RWPE2 (cell line): ENCODE data around the gene DIPK2A.

ENCODE experiments used
- ATAC-seq: fragments of 200-7000 bp; cut with Tn5 transposase; 3 replicates; pipeline ENCODE4 v1.9.1; 2021; ENCODE audit warnings: low read depth
- DNase-seq: peaks from one replicate; pipeline ENCODE4 v3.0.0-alpha.2; 2020; ENCODE audit warnings: low spot score
- H3K27ac ChIP-seq: fragments of 450-650 bp; 2 replicates; pipeline ENCODE4 v1.5.1; 2017; ENCODE audit warnings: mild to moderate bottlenecking; ENCODE audit not compliant: poor library complexity, severe bottlenecking
- H3K27me3 ChIP-seq: fragments of 250-450 bp; sonication (Bioruptor Pico); 2 replicates; pipeline ENCODE4 v1.5.1; 2021; ENCODE audit warnings: mild to moderate bottlenecking, moderate library complexity; ENCODE audit not compliant: insufficient read depth, poor library complexity, severe bottlenecking
- H3K36me3 ChIP-seq: fragments of 250-450 bp; sonication (Bioruptor Pico); 2 replicates; pipeline ENCODE4 v1.5.1; 2020; ENCODE audit warnings: low read depth, mild to moderate bottlenecking, moderate library complexity
- H3K4me1 ChIP-seq: fragments of 250-450 bp; sonication (Bioruptor Pico); 2 replicates; pipeline ENCODE4 v1.5.1; 2021; ENCODE audit warnings: mild to moderate bottlenecking, moderate library complexity; ENCODE audit not compliant: insufficient read depth, poor library complexity, severe bottlenecking
- H3K4me3 ChIP-seq: fragments of 250-450 bp; sonication (Bioruptor Pico); 2 replicates; pipeline ENCODE4 v1.5.1; 2021; ENCODE audit warnings: mild to moderate bottlenecking, moderate library complexity; ENCODE audit not compliant: severe bottlenecking
- H3K9me3 ChIP-seq: fragments of 250-450 bp; sonication (Bioruptor Pico); 2 replicates; pipeline ENCODE4 v1.5.1; 2021; ENCODE audit warnings: mild to moderate bottlenecking, moderate library complexity; ENCODE audit not compliant: severe bottlenecking
- CTCF ChIP-seq: fragments of 450-650 bp; IDR thresholded peaks from one replicate; pipeline ENCODE4 v1.5.1; 2017; ENCODE audit warnings: mild to moderate bottlenecking, moderate library complexity; ENCODE audit not compliant: poor library complexity, severe bottlenecking

Gene DIPK2A

GRCh38 chr3:143971359-143972154 is at the start of gene DIPK2A:
DIPK2A (plus strand) TSS chr3:143971823; CDS start chr3:143972333, 510 bp downstream.
- ATAC-seq (peak; percentile 68), DNase-seq (peak; percentile 93)
- peaks cover 13% of the 10 kb centered on the region for H3K4me1 ChIP-seq
- no peaks in the 10 kb centered on the region for H3K9me3 ChIP-seq
- H3K27ac ChIP-seq, result peak within 1 kb of the TSS; percentile 89
- H3K27me3 ChIP-seq, result no peaks in the 10 kb centered on the region
- H3K36me3 ChIP-seq, result no peaks in the 10 kb centered on the region
- H3K4me3 ChIP-seq, result peak within 1 kb of the TSS; percentile 65
- TF ChIP-seq CTCF, result no peak

GRCh38 chr3:143924522-143925285 is 46.9 kb upstream of the DIPK2A start:
- TF ChIP-seq CTCF, result no peak
- DNase-seq (no peak), ATAC-seq (no peak)
- Histone ChIP-seq H3K27ac (no peak overlapping the region), H3K9me3 (no peaks in the 10 kb centered on the region), H3K27me3 (no peaks in the 10 kb centered on the region), H3K36me3 (no peaks in the 10 kb centered on the region), H3K4me3 (no peak overlapping the region), H3K4me1 (no peaks in the 10 kb centered on the region)

- H3K36me3 ChIP-seq, result no peaks in the 10 kb centered on the region
- no peaks in the 10 kb centered on the region for H3K4me1 ChIP-seq
- no peaks in the 10 kb centered on the region for H3K27me3 ChIP-seq
- no peak overlapping the region for H3K27ac ChIP-seq
- H3K9me3 ChIP-seq, result no peaks in the 10 kb centered on the region
- DNase-seq (no peak), ATAC-seq (no peak)
- TF ChIP-seq CTCF, result no peak
- no peak overlapping the region for H3K4me3 ChIP-seq
Observed at GRCh38 chr3:143928056-143928455, 43.6 kb upstream of the DIPK2A start.

GRCh38 chr3:143928541-143929255 is 42.9 kb upstream of the DIPK2A start:
- no peak for DNase-seq
- H3K4me3 ChIP-seq, result no peak overlapping the region
- H3K27ac ChIP-seq, result no peak overlapping the region
- no peaks in the 10 kb centered on the region for H3K9me3 ChIP-seq
- no peak for TF ChIP-seq CTCF
- H3K36me3 ChIP-seq, result no peaks in the 10 kb centered on the region
- no peak for ATAC-seq
- H3K4me1 ChIP-seq, result no peaks in the 10 kb centered on the region
- H3K27me3 ChIP-seq, result no peaks in the 10 kb centered on the region
